HG03135 (cell line): ENCODE results near the gene ECHDC1.
A peak's percentile ranks its signal among the peaks of the same experiment; 100 is the strongest.
"Not testable (repeated sequence)": the region's sequence is repeated elsewhere in the genome, so short reads cannot be mapped to it uniquely, and the experiment has no call there.

Source experiments
- ATAC-seq: cut with Tn5 transposase; IDR thresholded peaks from one replicate; pipeline ENCODE4 v1.9.1; 2021; ENCODE audit warnings: mild to moderate bottlenecking, moderate library complexity; ENCODE audit not compliant: unreplicated experiment

Gene ECHDC1

DNA sequence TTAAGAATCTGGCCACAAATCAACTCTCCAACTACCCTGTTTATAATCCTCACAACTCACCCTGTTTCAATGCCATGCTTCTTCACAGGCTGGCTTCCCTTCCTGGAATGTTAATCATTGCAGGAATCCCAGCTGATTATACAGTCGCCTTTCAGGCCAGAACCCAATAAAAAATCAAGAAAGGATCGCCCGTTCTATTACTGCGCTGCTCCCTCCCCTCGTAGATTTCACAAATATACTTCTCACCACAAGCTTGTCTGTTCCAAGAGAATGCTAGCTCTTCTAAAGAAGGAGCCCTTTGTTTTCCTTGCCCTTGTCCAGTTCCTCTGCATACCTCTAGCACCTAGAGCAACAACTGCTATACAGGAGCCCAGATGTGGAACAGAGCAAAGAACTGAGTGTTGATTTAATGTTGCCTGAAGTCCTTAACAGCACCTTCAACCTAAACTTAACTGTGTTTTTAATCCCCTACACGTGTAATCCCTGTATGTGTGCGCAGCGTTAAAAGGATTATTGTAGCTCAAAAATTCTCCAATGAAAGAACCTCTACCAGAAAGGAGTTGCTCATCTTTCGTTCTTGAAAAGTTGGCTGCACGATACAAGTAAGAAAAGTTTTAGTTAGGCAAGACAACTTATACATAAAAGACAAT, 988 bp downstream of the ECHDC1 start:
- ATAC-seq: no peak

DNA sequence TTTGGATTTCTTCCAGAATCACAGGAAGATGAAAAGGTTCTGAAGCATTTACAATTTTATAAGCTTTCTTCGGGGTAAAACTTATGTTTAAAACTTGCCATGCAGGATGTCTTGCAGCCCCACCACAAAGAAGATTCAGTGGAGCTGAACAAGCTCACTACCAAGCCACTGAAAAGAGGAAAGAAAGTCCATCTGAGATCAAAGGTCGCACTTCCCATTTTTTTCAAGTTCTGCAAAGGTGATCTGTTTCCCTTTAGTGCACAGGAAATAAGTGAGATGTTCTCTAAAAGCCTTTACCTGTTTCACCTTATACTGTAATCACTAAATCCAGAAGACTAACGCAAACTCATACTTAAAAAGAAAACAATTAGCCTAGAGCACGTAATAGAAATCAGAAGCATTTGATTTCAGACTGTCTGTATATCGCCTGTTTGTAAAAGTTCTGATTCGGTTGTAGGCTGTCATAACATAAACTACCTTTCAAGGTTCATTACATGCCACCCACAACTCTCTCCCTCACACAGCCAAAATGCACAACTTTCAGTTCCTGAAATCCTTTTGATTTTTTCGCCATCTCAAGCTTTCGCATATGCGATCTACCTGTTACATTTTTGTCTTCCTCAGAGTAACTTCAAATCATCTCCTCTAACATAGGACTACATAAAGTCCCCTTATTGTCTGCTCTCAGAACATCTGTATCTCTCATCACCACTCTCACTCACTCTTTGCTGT, 1.8 kb downstream of the ECHDC1 start:
- peak; percentile 23 for ATAC-seq

DNA sequence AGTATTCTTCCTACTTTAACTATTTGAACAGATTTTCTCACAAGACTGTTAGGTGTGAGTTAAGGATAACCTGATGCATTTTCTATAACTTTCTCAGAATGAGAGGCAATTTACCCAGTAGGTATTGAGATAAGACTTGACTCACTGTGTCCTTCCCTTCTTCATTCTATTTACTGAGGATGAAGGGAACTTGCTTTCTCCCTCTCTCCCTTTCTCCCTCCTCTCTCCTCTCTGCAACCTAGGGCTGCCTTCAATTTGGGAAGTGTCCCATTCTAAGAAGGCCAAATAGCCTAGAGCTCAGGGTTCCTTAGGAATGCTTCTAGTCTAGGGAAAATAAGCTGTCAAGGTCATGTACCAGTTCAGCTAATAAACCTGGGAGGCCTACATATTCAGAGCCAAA, 3.2 kb downstream of the ECHDC1 start:
- no peak for ATAC-seq

DNA sequence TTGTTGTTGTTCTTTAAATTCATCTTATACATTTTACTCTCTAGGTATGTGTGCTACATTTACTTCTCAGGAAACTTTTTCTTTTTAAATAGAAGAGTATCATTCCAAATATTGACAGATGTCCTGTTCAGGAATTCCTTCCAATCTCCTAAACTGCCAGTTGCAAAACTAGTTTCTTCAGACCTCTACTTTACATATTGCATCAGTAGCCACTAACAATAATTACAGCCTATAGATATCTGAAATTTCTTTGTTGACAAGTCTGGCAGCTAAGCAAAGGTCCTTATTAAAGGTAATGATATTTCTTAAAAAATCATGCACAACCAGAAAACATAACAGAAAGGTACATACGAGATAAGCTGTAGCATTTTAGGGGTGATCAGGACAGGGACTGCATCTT, 4.5 kb downstream of the ECHDC1 start:
- ATAC-seq: no peak

DNA sequence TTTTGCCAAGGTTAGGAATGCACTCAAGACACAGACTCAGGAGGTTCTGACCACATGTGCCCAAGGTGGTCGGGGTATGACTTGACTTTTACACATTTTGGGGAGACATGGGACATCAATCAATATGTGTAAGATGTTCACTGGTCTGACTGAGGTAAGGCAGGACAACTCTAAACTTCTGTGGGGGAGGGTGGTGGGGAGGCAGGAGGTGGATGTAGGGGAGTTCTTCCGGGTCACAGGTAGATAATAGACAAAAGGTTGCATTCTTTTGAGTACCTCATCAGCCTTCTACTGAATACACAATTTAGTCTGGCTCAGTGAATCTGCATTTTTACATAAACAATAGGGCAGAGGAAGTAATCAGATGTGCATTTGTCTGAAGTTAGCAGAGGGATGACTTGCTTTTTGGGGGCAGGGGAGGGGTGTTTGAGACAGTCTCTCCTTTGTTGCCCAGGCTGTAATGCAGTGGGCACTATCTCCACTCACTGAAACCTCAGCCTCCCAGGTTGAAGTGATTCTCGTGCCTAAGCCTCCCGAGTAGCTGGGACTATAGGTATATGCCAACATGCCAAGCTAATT, 10.9 kb downstream of the ECHDC1 start:
- no peak for ATAC-seq

DNA sequence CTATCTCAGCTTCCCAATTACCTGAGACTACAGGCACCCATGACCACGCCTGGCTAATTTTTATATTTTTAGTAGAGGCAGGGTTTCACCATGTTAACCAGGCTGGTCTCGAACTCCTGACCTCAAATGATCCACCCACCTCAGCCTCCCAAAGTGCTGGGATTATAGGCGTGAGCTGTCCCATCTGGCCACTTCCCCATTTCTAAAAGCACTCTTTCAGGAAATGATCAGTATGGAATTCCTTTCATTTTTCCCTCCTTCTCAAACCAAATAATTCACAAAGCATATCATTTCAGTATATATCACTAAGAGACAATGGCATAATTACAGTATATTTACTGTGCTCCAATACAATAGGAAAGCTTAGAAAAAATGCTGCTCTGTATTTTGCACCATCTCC, 12.2 kb downstream of the ECHDC1 start:
- ATAC-seq: not testable (repeated sequence)

DNA sequence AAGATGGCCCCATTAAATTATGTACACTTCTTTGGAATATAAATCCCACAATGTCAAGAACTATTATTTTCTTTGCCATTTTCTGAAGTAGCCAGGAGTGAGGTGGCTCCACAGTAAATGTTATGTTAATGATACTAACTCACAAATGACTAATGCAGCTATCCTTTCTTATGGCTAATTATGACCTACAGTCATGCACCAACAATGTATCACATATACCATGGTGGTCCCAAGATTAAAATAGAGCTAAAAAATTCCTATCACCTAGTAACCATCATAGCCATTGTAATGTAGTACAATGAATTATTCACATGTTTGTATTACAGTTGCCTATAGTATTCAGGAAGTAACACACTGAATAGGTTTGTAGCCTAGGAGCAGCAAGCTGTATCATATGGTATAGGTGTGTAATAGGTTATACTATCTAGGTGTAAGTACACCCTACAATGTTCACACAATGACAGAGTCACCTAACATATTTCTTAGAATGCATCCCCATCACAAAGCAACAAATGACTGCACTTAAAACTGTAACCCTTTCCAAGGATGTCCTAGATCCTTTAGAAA, 15.3 kb downstream of the ECHDC1 start:
- ATAC-seq: no peak

DNA sequence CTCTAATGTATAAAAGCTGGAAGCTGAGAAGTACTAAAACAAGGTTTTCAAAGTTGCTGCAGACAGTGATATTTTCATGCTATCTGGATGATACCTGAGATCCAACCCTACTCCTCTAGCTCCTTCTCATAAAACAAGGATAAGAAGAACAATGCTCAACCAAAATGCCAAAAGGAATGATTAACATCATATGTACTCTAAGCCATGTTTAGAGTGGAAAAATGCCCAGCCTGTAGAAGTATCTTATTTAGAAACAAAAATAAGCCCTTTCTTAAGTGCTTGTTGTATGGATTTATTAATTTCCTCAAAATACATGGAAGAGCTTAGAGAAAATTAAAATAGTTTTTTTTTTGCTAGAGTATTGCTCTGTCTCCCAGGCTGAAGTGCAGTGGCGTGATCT, 23.7 kb downstream of the ECHDC1 start:
- ATAC-seq: no peak

DNA sequence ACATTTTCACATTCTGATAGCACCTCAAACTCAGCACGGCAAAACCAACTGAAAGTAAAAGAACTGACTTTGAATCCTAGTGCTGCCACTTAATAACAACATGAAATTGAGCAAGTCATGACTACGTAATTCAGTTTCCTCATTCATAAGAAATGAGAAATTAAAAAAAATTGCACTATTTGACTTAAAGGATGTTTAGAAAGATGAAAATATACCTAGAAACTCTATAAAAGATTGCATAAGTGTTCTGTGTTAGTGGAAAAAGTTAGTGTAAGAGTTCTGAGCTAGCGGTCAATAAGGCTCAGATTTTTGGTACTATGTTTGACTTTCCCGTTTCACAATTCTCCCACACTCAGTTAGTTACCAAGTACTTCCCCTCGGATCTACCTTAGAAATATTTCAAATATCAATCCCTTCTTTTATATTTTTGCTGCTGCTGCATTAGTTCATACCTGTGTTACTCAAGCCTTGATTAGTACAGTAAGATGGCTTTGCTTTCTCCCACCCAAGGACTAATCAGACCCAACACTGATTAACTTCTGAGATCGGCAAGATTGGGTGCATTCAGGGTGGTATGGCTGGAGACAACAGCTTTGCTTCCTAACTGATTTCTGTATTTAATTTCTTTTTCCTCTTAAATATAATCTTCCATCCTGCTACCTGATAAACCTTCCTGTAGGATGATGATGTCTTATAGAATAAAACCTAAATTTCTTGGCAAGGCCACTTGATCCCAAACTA, 25.9 kb downstream of the ECHDC1 start:
- no peak for ATAC-seq

DNA sequence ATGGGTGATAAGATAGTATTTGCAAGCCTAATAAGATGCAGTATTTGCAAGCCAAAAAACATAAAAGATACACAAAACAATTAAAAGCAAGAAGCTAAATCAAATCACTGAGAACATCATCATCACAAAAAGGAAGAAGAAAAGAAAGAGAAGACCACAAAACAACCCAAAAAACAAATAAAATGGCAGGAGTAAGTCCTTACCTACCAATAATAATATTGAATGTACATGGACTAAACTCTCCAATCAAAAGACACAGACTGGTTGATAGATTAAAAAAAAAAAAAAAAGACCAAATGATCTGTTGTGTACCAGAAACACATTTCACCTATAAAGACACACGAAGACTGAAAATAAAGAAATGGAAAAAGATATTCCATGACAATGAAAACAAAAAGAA, 37.7 kb downstream of the ECHDC1 start:
- ATAC-seq: no peak

DNA sequence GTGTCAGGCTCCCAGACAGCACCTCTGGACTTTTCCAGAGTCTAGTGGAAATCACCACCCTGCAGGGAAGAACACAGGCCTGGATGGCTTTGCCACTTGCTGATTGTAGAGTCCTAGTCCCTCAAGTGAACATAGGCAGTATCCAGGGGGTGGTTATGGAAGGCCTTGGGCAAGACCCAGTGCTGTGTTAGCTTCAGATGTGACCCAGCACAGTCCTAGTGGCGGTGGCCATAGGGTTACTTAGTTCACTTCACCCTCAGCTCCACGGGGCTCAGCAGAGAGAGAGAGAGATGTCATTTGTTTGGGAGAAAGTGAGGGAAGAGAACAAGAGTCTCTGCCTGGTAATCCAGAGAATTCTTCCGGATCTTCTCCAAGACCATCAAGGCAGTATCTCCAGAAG, 39.5 kb downstream of the ECHDC1 start:
- no peak for ATAC-seq

DNA sequence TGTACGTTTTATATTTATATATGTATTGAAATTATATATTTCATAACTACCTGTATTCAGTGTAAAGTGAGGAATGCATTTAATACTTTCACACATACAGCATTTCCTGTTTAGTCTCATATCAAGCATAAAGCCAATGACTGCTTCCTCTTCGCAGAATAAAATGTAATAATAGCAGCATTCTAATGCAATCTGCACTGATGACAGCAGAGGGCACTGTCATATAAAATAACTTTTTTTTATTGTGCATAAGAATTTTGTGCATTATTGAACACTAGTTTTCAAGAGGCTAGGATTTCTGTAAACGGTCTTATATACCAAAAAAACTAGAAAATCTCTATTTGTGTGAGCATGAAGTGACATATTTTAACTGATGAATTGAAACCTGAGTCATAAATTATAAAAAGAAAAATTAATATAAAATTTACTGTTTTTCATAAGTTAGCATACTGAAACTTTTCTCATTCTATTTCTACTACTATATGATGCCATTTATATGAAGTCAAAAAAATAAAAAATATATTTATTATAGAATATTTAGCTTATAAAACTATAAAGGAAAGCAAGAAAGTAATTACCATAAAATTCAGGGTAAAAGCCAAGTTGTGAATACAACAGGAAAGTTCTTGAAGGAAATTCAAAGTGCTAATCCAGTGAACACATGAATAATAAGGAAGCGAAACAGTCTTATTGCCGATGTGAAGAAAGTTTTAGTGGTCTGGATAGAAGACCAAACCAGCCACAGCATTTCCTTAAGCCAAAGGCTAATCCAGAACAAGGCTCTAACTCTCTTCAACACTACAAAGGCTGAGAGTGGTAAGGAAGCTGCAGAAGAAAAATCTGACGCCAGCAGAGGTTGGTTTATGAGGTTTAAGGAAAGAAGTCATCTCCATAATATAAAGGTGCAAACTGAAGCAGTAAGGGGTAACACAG, 40.4 kb downstream of the ECHDC1 start:
- peak; percentile 83 for ATAC-seq

DNA sequence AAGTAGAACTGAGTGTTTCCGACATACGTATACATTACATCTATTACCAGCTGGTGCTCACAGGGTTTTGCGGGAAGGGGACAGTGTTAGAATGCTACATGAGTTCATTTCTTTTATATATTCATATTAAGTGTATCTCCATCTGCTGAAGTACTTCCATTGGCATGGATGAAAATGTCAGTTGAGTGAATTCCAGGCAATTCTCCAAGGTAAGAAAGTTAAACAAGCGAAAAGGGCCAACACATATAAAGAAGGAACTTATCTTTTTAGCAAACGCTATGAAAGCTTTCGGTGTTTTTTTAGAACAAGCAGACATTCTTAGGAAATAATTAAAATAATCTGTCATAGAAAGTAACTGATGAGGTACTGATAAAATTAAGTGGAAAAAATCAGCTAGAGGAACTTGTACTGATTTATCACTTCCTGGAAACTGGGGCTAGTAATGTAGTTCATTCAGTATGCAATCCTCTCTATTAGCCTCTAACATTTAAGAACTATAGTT, 42.2 kb downstream of the ECHDC1 start:
- ATAC-seq: no peak

DNA sequence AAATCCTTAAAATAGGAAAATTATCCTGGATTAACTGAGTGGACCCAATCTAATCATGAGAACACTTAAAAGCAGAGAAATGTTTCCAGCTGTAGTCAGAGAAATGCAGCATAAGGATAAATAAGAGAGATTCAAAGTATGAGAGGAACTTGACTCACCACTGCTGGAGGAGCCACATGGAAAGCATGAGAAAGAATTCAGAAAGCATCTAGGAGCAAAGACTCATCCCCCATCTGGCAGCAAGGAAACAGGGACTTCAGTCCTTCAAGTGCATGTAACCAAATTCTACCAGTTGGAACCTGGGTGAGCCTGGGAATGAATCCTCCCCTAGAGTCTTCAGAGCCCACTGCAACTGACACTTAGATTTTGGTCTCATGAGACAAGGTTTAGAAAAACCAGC, 43.0 kb downstream of the ECHDC1 start:
- ATAC-seq: no peak

DNA sequence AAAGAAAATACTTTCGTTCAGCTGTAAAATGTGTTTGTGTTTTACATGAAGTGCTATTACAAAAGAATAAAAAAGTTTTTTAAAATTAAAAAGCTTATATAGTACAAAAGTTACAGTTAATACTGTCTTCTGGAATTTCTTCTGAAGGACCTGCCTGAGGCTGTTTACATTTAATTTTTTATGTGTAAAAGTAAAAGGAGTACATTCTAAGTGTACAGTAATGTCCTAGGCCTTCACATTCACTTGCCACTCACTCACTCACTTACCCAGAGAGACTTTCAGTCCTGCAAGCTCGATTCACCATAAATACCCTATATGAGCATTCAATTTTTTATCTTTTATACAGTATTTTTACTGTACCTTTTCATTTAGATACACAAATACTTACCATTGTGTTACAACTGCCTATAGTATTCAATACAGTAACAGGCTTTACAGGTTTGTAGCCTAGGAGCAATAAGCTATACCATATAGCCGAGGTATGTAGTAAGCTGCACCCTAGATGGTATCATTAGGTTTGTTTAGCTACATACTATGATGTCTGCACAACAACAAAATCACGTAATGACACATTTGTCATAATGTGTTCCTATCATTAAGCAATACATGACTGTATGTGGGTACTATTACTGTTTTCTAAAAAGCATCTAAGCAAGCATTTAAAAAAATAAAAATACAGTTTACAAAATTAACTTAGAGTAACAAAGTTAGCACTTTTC, 43.7 kb downstream of the ECHDC1 start:
- no peak for ATAC-seq

DNA sequence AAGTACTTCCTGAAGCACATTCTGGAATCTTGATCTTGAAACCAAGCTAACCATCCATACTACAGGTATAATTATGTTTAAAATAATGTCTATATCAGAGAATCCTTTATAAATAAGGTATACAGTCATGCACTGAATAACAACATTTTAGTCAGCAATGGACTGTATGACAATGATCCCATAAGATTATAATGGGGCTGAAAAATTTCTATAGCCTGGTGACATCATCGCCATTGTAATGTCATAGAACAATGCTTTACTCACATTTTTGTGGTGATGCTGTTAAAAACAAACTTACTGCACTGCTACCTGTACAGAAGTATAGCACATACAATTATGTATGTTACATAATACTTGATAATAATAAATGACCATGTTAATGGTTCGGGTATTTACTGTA, 44.9 kb downstream of the ECHDC1 start:
- no peak for ATAC-seq

DNA sequence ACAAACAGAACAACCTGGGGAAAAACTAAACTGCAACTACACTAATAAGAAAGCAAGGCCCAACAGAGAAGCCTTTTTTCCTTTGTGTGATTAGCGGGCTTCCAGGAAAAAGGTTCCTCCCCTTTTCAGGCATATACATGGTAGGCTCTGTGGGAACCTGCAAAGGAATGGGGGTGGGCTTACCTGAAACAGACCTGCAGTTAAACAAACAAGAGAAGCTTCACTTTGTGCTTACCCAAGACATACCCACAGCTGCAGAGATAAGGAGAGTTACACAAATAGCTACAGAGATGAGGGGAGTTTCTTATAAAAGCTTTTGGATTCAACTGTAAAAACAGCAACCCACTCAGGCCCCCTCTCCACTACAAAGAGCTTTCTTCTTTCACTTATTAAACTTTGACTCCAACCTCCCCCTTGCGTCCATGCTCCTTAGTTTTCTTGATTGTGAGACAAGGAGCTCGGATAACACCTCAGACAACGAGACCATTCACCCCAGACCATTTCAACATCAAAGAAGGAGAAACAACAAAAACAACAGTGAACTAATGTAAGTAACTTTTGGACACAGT, 45.8 kb downstream of the ECHDC1 start:
- ATAC-seq: no peak

DNA sequence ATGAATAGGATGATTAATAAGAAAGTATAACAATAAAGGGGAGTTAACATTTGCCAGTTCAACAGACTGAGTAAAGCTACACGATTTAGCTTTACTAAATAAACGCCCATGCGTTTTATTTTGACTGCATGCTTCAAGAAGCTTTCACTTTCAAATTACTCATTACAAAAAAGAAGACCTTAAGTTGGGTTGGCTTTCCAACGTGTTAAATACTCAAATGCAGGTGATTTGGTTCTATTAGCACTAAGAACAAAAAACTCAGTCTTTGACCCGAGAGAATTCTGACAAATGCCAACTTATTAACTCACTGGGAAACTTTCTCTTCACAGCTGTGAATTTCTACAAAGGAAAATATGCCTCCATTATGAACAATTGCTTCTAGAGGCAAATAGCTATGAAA, 51.9 kb downstream of the ECHDC1 start:
- ATAC-seq: peak; percentile 81
